AG10803 (cell line): ENCODE measurements around the gene FOXRED1.

Experiments
- DNase-seq: peaks from one replicate; pipeline ENCODE4 v3.0.0; 2010; ENCODE audit warnings: low read depth
- H3K4me3 ChIP-seq: 2 replicates; pipeline ENCODE4 v1.5.1; 2011; ENCODE audit warnings: mild to moderate bottlenecking, low read length, control low read depth
- CTCF ChIP-seq: conservative IDR thresholded peaks from 2 replicates; pipeline ENCODE4 v1.5.1; 2011; ENCODE audit warnings: mild to moderate bottlenecking, low read length, control low read depth, inconsistent platforms

Gene FOXRED1

DNA sequence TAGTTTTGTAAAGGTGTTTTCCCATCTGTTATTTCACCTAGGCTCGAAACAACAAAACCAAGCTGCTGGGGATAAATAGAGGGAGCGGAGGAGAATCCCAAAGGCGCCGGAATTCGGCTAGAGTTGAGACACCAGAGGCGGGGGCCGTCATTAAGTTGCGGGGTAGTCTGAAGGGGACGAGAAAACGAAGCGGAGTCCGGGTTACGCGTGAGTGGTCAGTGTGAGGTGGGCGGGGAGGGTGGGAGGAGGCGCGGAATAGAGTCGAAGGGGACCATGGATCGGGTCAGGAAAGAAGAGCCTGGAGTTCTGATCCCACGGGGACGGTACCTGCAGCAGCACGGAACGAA is 620 bp upstream of the FOXRED1 start:
- peak overlapping the region; percentile 80 for H3K4me3 ChIP-seq
- TF ChIP-seq CTCF = no peak
- DNase-seq = no peak

GRCh38 chr11:126277322-126277721 is 8.4 kb downstream of the FOXRED1 start:
- no peak overlapping the region for H3K4me3 ChIP-seq
- TF ChIP-seq CTCF = no peak
- DNase-seq = no peak

GRCh38 chr11:126277780-126278179 is 8.8 kb downstream of the FOXRED1 start:
- no peak for DNase-seq
- H3K4me3 ChIP-seq = no peak overlapping the region
- TF ChIP-seq CTCF = no peak

DNA sequence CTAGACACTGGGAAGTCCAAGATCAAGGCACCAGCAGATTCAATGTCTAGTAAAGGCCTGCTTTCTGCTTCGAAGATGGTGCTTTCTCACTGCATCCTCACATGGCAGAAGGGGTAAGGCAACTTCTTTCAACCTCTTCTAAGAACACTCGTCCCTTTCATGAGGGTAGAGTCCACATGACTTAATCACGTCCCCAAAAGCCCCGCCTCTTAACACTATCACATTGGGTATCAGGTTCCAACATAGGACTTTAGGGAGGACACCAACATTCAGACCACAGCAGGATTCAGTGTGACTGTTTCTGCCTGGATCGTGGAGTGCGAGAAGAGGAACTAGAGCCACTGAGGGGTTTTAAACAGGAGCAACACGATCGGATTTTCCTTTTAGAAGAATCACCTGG is 10.2 kb downstream of the FOXRED1 start:
- no peak for DNase-seq
- TF ChIP-seq CTCF = no peak
- H3K4me3 ChIP-seq = no peak overlapping the region

DNA sequence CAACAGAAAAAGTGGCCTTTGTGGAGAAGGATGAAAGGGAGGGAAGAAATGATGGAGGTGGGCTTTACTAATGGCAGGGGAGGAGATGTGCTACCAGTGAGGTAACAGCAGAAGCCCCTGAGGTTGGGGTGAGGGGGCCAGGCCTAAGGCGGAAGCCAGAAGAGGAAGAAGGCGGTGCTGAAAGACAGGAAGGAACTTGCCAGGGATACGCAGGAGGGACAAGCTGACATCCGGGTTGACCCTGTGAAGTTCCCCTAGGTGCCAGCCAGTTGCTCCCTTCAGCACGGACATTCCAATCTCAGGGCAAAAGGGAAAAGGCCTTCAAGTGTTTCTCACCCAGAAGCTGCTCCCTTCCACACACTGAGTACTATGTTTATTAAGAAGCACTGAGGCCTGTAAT is 11.6 kb downstream of the FOXRED1 start:
- DNase-seq = no peak
- TF ChIP-seq CTCF = no peak
- H3K4me3 ChIP-seq = no peak overlapping the region

- TF ChIP-seq CTCF = no peak
- H3K4me3 ChIP-seq = no peak overlapping the region
- no peak for DNase-seq
Observed at GRCh38 chr11:126281245-126281644, 12.3 kb downstream of the FOXRED1 start.

GRCh38 chr11:126281666-126282175 is 12.8 kb downstream of the FOXRED1 start:
- H3K4me3 ChIP-seq = no peak overlapping the region
- no peak for DNase-seq
- no peak for TF ChIP-seq CTCF
